RWPE2 (cell line): ENCODE results near the gene SLC8A1.

ENCODE experiments used
- ATAC-seq: fragments of 200-7000 bp; cut with Tn5 transposase; 3 replicates; pipeline ENCODE4 v1.9.1; 2021; ENCODE audit warnings: low read depth
- DNase-seq: peaks from one replicate; pipeline ENCODE4 v3.0.0-alpha.2; 2020; ENCODE audit warnings: low spot score
- H3K27ac ChIP-seq: fragments of 450-650 bp; 2 replicates; pipeline ENCODE4 v1.5.1; 2017; ENCODE audit warnings: mild to moderate bottlenecking; ENCODE audit not compliant: poor library complexity, severe bottlenecking
- H3K27me3 ChIP-seq: fragments of 250-450 bp; sonication (Bioruptor Pico); 2 replicates; pipeline ENCODE4 v1.5.1; 2021; ENCODE audit warnings: mild to moderate bottlenecking, moderate library complexity; ENCODE audit not compliant: insufficient read depth, poor library complexity, severe bottlenecking
- H3K36me3 ChIP-seq: fragments of 250-450 bp; sonication (Bioruptor Pico); 2 replicates; pipeline ENCODE4 v1.5.1; 2020; ENCODE audit warnings: low read depth, mild to moderate bottlenecking, moderate library complexity
- H3K4me1 ChIP-seq: fragments of 250-450 bp; sonication (Bioruptor Pico); 2 replicates; pipeline ENCODE4 v1.5.1; 2021; ENCODE audit warnings: mild to moderate bottlenecking, moderate library complexity; ENCODE audit not compliant: insufficient read depth, poor library complexity, severe bottlenecking
- H3K4me3 ChIP-seq: fragments of 250-450 bp; sonication (Bioruptor Pico); 2 replicates; pipeline ENCODE4 v1.5.1; 2021; ENCODE audit warnings: mild to moderate bottlenecking, moderate library complexity; ENCODE audit not compliant: severe bottlenecking
- H3K9me3 ChIP-seq: fragments of 250-450 bp; sonication (Bioruptor Pico); 2 replicates; pipeline ENCODE4 v1.5.1; 2021; ENCODE audit warnings: mild to moderate bottlenecking, moderate library complexity; ENCODE audit not compliant: severe bottlenecking
- TF ChIP-seq, protein P1 (sequence below): fragments of 450-650 bp; IDR thresholded peaks from one replicate; pipeline ENCODE4 v1.5.1; 2017; ENCODE audit warnings: mild to moderate bottlenecking, moderate library complexity; ENCODE audit not compliant: poor library complexity, severe bottlenecking

The SLC8A1 gene

DNA sequence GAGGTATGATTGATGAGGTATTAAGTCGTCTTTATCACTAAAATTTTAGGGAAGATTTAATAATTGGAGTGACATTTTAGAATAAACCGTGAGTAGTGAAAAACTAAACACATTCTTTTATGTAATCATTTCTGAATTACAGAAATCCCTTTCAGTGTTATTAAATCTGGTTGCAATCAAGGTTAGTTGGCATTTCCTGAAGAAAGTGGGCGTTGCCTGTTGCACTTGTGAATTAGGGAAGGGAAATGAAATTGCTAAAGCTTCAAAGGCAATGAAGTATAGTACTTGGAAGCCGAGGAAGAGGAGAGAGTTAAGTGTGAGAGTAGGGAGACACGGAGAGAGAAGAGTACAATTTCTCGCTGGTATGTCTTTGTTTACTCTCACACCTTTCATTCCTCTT lies 274.5 kb downstream of the SLC8A1 start:
- Histone ChIP-seq H3K4me3 (no peak overlapping the region), H3K36me3 (no peaks in the 10 kb centered on the region), H3K27ac (no peak overlapping the region), H3K4me1 (no peaks in the 10 kb centered on the region), H3K9me3 (no peaks in the 10 kb centered on the region), H3K27me3 (no peaks in the 10 kb centered on the region)
- TF ChIP-seq, protein P1, sequence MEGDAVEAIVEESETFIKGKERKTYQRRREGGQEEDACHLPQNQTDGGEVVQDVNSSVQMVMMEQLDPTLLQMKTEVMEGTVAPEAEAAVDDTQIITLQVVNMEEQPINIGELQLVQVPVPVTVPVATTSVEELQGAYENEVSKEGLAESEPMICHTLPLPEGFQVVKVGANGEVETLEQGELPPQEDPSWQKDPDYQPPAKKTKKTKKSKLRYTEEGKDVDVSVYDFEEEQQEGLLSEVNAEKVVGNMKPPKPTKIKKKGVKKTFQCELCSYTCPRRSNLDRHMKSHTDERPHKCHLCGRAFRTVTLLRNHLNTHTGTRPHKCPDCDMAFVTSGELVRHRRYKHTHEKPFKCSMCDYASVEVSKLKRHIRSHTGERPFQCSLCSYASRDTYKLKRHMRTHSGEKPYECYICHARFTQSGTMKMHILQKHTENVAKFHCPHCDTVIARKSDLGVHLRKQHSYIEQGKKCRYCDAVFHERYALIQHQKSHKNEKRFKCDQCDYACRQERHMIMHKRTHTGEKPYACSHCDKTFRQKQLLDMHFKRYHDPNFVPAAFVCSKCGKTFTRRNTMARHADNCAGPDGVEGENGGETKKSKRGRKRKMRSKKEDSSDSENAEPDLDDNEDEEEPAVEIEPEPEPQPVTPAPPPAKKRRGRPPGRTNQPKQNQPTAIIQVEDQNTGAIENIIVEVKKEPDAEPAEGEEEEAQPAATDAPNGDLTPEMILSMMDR = no peak
- no peak for DNase-seq
- ATAC-seq = no peak

DNA sequence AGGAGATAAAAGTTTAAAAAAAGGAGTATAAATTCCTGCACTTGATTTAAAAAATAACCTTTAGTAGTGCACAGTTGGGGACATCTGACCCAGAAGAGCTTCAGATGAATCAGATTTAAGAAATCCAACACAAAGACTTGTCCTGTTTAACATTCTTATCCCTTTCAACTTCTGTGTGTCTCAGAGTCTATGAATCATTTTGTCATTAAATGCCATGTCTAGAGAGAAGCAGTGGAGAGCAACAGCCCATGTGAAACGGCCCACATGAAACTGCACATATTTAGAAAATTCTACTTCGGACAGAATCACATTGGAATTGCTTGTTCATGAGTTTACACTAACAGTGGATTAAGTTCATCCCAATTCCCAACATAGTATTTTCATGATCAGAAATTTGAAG lies 278.6 kb downstream of the SLC8A1 start:
- H3K4me3 ChIP-seq = no peak overlapping the region
- no peaks in the 10 kb centered on the region for H3K9me3 ChIP-seq
- no peaks in the 10 kb centered on the region for H3K36me3 ChIP-seq
- DNase-seq (no peak), ATAC-seq (no peak)
- H3K4me1 ChIP-seq = no peaks in the 10 kb centered on the region
- H3K27ac ChIP-seq = no peak overlapping the region
- H3K27me3 ChIP-seq = no peaks in the 10 kb centered on the region
- TF ChIP-seq, protein P1 = no peak

DNA sequence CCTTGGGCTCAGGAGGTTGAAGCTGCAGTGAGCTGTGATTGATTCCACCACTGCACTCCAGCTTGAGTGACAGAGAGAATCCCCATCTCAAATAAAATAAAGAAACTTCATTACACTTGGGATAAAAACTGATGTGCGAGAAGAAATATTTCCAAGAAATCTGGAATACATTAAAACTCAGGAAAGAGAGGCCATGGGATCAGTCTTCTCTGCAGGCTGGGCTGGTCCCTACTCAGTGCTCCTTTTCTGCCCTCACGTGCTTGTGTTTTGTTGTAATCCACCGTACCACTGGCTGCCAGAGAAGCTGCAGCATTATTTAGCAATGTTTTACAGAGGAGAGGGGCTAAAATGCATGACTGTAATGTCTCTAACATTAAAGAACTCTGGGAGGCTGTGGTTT lies 282.0 kb downstream of the SLC8A1 start:
- DNase-seq (no peak), ATAC-seq (no peak)
- no peaks in the 10 kb centered on the region for H3K36me3 ChIP-seq
- no peaks in the 10 kb centered on the region for H3K4me1 ChIP-seq
- no peaks in the 10 kb centered on the region for H3K27me3 ChIP-seq
- TF ChIP-seq, protein P1 = no peak
- no peaks in the 10 kb centered on the region for H3K9me3 ChIP-seq
- H3K4me3 ChIP-seq = no peak overlapping the region
- H3K27ac ChIP-seq = no peak overlapping the region

DNA sequence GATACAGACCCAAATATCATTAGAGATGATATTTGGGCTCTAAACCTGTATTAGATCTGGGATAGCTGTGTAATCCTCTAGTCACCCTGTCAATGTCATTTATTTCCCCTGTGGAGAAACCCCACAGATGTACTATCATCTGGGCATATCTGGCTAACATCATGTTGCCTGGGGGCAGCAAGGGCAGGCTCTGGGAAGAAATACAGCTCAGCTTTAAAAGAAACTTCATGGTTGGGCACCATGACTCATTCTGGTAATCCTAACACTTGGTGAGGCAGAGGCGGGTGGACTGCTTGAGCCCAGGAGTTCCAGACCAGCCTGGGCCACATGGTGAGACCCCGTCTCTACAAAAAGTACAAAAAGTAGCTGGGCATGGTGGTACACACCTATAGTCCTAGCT lies 282.5 kb downstream of the SLC8A1 start:
- Histone ChIP-seq H3K27ac (no peak overlapping the region), H3K27me3 (no peaks in the 10 kb centered on the region), H3K9me3 (no peaks in the 10 kb centered on the region), H3K4me1 (no peaks in the 10 kb centered on the region), H3K4me3 (no peak overlapping the region), H3K36me3 (no peaks in the 10 kb centered on the region)
- TF ChIP-seq, protein P1 = no peak
- DNase-seq (no peak), ATAC-seq (no peak)

DNA sequence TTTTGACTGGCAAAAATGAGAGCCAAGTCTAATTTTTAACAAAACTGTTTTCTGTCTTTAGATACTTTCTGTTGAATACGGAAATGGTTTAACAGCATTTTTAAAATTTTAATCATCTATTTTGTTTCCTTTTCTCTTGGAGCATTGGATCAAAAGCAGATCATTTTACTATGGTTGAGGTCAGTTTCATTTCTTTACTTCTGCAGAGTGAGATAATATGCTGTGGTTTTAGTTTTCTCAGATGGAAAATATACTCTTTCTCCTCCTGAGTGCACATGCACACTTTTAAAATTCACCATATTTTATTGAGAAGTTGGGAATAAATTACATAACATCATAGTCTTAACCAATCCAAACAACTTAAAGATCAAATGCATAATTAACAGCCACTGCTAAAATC lies 283.3 kb downstream of the SLC8A1 start:
- Histone ChIP-seq H3K9me3 (no peaks in the 10 kb centered on the region), H3K27me3 (no peaks in the 10 kb centered on the region), H3K4me1 (no peaks in the 10 kb centered on the region), H3K36me3 (no peaks in the 10 kb centered on the region), H3K27ac (no peak overlapping the region), H3K4me3 (no peak overlapping the region)
- DNase-seq = no peak
- ATAC-seq = no peak
- TF ChIP-seq, protein P1 = no peak
